ENCODE data around the gene ARMCX5.

Gene ARMCX5

GRCh38 chrX:102627640-102628039 is 28.3 kb downstream of the ARMCX5 start:
- Histone ChIP-seq H3K27ac (ENCODE audit: low read depth, low read length) (no peak overlapping the region), H3K36me3 (ENCODE audit: insufficient read depth, low read length) (no peaks in the 10 kb centered on the region), H3K27me3 (ENCODE audit: insufficient read depth, low read length) (no peaks in the 10 kb centered on the region), H3K79me2 (ENCODE audit: control insufficient read depth, insufficient read depth, low read length, unreplicated experiment) (no peaks in the 10 kb centered on the region), H3K4me1 (ENCODE audit: control insufficient read depth, insufficient read depth, low read length, unreplicated experiment) (no peaks in the 10 kb centered on the region), H2AFZ (ENCODE audit: low read length, unreplicated experiment) (no peak overlapping the region), H3K4me3 (ENCODE audit: low read depth, low read length) (no peak overlapping the region)

GRCh38 chrX:102637561-102637960 is 38.2 kb downstream of the ARMCX5 start:
- Histone ChIP-seq H3K27ac (ENCODE audit: low read depth, low read length) (no peak overlapping the region), H3K36me3 (ENCODE audit: insufficient read depth, low read length) (no peaks in the 10 kb centered on the region; the same call in 1 of the 2 replicates), H2AFZ (ENCODE audit: low read length, unreplicated experiment) (no peak overlapping the region), H3K79me2 (ENCODE audit: control insufficient read depth, insufficient read depth, low read length, unreplicated experiment) (no peaks in the 10 kb centered on the region), H3K4me1 (ENCODE audit: control insufficient read depth, insufficient read depth, low read length, unreplicated experiment) (no peaks in the 10 kb centered on the region), H3K4me3 (ENCODE audit: low read depth, low read length) (no peak overlapping the region), H3K27me3 (ENCODE audit: insufficient read depth, low read length) (no peaks in the 10 kb centered on the region)

- no peak overlapping the region for H3K27ac ChIP-seq (ENCODE audit: low read depth, low read length)
Observed at GRCh38 chrX:102650903-102651241, 51.6 kb downstream of the ARMCX5 start.

GRCh38 chrX:102651242-102652011 is 52.1 kb downstream of the ARMCX5 start, which contains the start of gene GPRASP1:
Gene GPRASP1 (plus strand): TSS chrX:102651483. CDS start chrX:102653914, 2,431 bp downstream.
- Histone ChIP-seq H3K79me2 (ENCODE audit: control insufficient read depth, insufficient read depth, low read length, unreplicated experiment) (no peaks in the 10 kb centered on the region), H3K4me1 (ENCODE audit: control insufficient read depth, insufficient read depth, low read length, unreplicated experiment) (no peaks in the 10 kb centered on the region), H2AFZ (ENCODE audit: low read length, unreplicated experiment) (peak within 1 kb of the TSS; percentile 65), H3K36me3 (ENCODE audit: insufficient read depth, low read length) (no peaks in the 10 kb centered on the region), H3K27ac (ENCODE audit: low read depth, low read length) (no peak within 1 kb of the TSS), H3K27me3 (ENCODE audit: insufficient read depth, low read length) (no peaks in the 10 kb centered on the region), H3K4me3 (ENCODE audit: low read depth, low read length) (peak within 1 kb of the TSS; percentile 78)

More at GRCh38 chrX:102650903-102651241, 51.6 kb downstream of the ARMCX5 start:
- Histone ChIP-seq H2AFZ (ENCODE audit: low read length, unreplicated experiment) (no peak overlapping the region), H3K79me2 (ENCODE audit: control insufficient read depth, insufficient read depth, low read length, unreplicated experiment) (no peaks in the 10 kb centered on the region), H3K27me3 (ENCODE audit: insufficient read depth, low read length) (no peaks in the 10 kb centered on the region), H3K36me3 (ENCODE audit: insufficient read depth, low read length) (no peaks in the 10 kb centered on the region), H3K4me1 (ENCODE audit: control insufficient read depth, insufficient read depth, low read length, unreplicated experiment) (no peaks in the 10 kb centered on the region), H3K4me3 (ENCODE audit: low read depth, low read length) (peak overlapping the region; percentile 78)

GRCh38 chrX:102652031-102652688 is 52.8 kb downstream of the ARMCX5 start:
- H3K4me3 ChIP-seq (ENCODE audit: low read depth, low read length): peak overlapping the region; percentile 78
- no peaks in the 10 kb centered on the region for H3K4me1 ChIP-seq (ENCODE audit: control insufficient read depth, insufficient read depth, low read length, unreplicated experiment)
- H3K79me2 ChIP-seq (ENCODE audit: control insufficient read depth, insufficient read depth, low read length, unreplicated experiment): no peaks in the 10 kb centered on the region
- H2AFZ ChIP-seq (ENCODE audit: low read length, unreplicated experiment): peak overlapping the region; percentile 65
- no peaks in the 10 kb centered on the region for H3K27me3 ChIP-seq (ENCODE audit: insufficient read depth, low read length)
- no peaks in the 10 kb centered on the region for H3K36me3 ChIP-seq (ENCODE audit: insufficient read depth, low read length)
- no peak overlapping the region for H3K27ac ChIP-seq (ENCODE audit: low read depth, low read length)
